Putamen (tissue), 1 donor: ENCODE measurements around the gene KCNQ2.

ENCODE experiments used
- DNase-seq: peaks from one replicate; pipeline ENCODE4 v3.0.0-alpha.2; 2016; ENCODE audit warnings: low spot score

Gene KCNQ2

GRCh38 chr20:63403403-63404105 lies 68.9 kb downstream of the KCNQ2 start:
- DNase-seq: no peak

- DNase-seq: no peak
These were observed 69.6 kb downstream of the KCNQ2 start for GRCh38 chr20:63402860-63403220.

- no peak for DNase-seq
These were observed 70.1 kb downstream of the KCNQ2 start for GRCh38 chr20:63402181-63402859.

- no peak for DNase-seq
These were observed 70.9 kb downstream of the KCNQ2 start for GRCh38 chr20:63401384-63402110.

GRCh38 chr20:63400486-63401210 lies 71.8 kb downstream of the KCNQ2 start:
- DNase-seq: no peak

- DNase-seq: no peak
These were observed 72.7 kb downstream of the KCNQ2 start for GRCh38 chr20:63399596-63400375.

GRCh38 chr20:63398744-63399514 lies 73.5 kb downstream of the KCNQ2 start:
- DNase-seq: no peak

GRCh38 chr20:63397946-63398450 lies 74.5 kb downstream of the KCNQ2 start:
- no peak for DNase-seq

- no peak for DNase-seq
These were observed 75.2 kb downstream of the KCNQ2 start for GRCh38 chr20:63397155-63397843.

GRCh38 chr20:63396300-63396699 lies 76.2 kb downstream of the KCNQ2 start:
- no peak for DNase-seq

- no peak for DNase-seq
These were observed 76.7 kb downstream of the KCNQ2 start for GRCh38 chr20:63395723-63396122.

GRCh38 chr20:63394920-63395455 lies 77.5 kb downstream of the KCNQ2 start:
- DNase-seq: no peak

- no peak for DNase-seq
These were observed 78.2 kb downstream of the KCNQ2 start for GRCh38 chr20:63394069-63394919.

GRCh38 chr20:63393566-63393965 lies 78.9 kb downstream of the KCNQ2 start:
- DNase-seq: no peak

GRCh38 chr20:63392465-63393365 lies 79.7 kb downstream of the KCNQ2 start:
- DNase-seq: no peak

GRCh38 chr20:63387917-63388316 lies 84.5 kb downstream of the KCNQ2 start:
- no peak for DNase-seq

- DNase-seq: no peak
These were observed 85.1 kb downstream of the KCNQ2 start for GRCh38 chr20:63387393-63387792.

- DNase-seq: no peak
These were observed 86.0 kb downstream of the KCNQ2 start for GRCh38 chr20:63386491-63386890.
